HEK293 (cell line): ENCODE results near the gene EYA3.

ENCODE experiments used
- OVOL3 ChIP-seq: fragments of 450-650 bp; formaldehyde crosslinking; IDR thresholded peaks from 2 replicates; pipeline ENCODE4 v1.5.1; 2016; ENCODE audit warnings: missing biosample characterization, missing genetic modification characterization
- ZBTB7A ChIP-seq: fragments of 450-650 bp; formaldehyde crosslinking; IDR thresholded peaks from 2 replicates; pipeline ENCODE4 v1.5.1; 2016; ENCODE audit warnings: low read depth, missing biosample characterization, missing genetic modification characterization
- ZNF707 ChIP-seq: fragments of 450-650 bp; formaldehyde crosslinking; IDR thresholded peaks from 2 replicates; pipeline ENCODE4 v1.5.1; 2016; ENCODE audit warnings: missing biosample characterization, missing genetic modification characterization

- no peak for TF ChIP-seq OVOL3 (tag by site-specific recombination)
- TF ChIP-seq ZNF707 (tag by site-specific recombination): no peak
- TF ChIP-seq ZBTB7A (tag by site-specific recombination): no peak
Observed at GRCh38 chr1:28070725-28071593, 17.5 kb downstream of the EYA3 start.
